Measurements from ENCODE around the gene MRAP2. TPM values are rescaled to one million over a fixed set of nuclear protein-coding genes. Genes with fewer than 3 reads are reported as not detected.

MRAP2 gene, protein sequence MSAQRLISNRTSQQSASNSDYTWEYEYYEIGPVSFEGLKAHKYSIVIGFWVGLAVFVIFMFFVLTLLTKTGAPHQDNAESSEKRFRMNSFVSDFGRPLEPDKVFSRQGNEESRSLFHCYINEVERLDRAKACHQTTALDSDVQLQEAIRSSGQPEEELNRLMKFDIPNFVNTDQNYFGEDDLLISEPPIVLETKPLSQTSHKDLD
- not detected for total RNA-seq

DNA sequence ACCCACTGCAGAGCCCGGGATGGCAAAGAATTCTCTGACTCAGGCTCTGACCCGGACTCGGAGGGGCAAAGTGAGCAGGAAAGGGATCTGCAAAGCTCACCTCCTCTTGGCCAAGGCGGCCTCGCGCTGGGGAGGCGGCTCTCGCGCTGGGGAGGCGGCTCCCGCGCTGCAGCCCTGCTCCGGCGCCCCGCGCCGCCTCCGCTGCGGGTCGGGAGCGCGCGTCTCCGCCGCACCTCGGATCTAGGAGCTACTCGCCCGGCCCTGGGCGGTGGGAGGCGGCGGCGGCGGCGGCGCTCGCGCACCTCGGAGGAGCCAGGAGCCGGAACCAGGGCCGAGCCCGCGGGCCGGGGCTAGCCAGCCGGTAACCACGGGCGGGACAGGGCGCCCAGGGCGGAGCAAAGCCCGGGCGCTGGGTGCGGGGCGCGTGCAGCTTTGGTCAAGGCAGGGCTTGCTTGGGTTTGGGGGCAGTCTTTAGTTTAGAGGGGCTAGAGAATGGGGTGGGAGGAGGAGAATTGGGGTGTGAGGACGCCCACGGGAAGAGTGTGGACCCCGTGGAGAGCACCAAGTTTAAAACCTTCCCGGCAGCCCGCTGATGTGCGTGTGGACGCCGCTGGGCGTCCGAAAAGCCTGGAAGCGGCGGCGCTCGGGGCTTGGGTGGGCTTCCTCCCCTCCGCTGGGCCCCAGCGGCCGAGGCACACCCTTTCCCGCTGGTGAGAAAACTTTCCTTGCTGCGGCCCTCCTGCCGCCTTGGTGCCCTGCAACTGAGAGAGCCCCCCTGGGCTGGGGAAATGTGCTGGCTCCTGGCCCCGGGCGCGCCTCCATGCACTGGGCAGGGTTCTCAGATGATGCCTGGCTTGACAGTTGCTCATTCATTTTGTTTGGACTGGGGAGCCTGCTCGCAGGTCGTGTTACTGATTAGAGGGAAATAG, at the start of gene MRAP2:
Gene MRAP2 (plus strand): TSS at position 250 of the 929 bp plus-strand sequence. CDS start 21,547 bp downstream, outside the sequence.
- ChIA-PET CTCF (no interaction called here), POLR2A (no interaction called here)

DNA sequence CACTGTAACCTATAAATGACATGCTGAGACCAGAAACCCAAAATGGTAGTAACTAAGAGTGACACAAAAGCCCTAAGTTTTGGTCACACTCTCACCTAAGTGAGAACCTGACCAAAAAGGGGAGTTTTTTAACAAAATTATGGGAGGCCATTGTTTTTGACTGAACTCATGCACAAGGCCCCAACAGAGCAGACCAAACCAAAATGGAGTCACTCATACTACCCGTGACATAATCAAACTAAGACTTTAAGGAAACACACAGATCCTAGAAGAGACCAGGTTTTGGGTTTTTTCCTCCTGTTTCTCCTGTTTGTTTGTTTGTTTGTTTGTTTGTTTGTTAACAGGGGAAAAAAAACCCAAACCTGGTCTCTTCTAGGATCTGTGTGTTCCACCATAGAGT, 49.2 kb upstream of the MRAP2 start:
- CTCF ChIA-PET: no interaction called here
- POLR2A ChIA-PET: no interaction called here

DNA sequence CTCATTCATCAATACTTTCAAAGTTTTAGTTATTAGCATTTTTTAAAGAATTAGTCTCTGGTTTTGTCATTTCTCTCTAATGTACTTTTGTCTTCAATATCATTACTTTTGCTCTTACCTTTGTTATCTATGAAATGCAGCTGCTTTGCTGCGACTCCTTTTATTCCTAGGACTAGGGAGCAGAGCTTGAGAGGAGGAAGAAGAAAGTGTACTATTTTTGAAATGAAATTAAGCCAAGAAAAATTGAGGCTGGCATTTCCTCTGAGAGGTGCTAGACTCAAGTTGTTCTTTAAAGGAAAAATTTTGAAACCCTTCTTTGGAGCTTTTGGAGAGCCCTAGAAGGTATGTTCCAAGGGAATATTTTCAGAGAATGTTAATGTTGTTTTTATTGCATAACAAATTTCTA, 48.3 kb upstream of the MRAP2 start:
- CTCF ChIA-PET: no interaction called here
- POLR2A ChIA-PET: no interaction called here

DNA sequence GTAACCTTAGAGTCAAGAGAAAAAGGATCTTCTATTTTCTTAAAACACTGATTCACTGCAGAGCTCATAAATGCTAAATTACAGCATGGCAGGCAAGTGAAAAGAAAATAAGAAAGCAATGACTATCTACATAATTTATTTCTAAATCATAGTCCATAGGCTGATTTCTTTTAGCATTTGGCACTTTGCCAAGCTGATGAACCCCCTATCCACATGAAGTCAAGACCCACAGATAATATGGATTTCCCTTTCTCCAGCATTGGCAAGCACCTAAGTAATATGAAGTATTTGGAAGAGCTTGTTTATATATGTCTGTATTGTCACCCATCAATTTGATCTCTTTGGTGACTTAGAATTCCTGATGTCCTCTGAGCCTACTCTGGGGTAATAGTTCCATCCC, 47.9 kb upstream of the MRAP2 start:
- CTCF ChIA-PET: no interaction called here
- POLR2A ChIA-PET: no interaction called here

DNA sequence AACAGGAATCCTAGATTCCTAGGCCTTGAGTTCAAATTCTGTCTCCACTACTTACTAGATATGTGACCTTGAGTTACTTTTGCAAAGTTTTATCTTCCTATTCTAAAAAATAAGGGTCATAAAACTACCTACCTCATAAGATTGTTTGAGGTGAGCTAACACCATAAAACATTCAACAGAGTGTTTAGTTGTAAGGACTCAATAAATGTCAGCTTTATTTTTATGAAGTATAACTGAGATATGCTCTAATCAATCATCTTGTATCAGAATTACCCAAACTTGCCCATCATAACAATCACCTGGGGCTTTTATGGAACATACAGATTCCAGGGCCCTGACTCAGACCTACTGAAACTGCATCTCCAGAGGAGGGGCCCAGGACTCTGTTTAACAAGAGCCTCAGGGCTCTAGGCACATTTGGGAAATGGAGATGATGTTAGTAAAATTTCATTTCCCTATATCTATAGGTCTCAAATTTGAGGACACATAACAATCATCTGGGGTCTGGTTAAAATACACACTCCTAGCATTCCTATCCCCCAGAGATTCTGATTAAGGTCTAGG, 35.5 kb upstream of the MRAP2 start:
- ChIA-PET POLR2A (no interaction called here), CTCF (no interaction called here)

DNA sequence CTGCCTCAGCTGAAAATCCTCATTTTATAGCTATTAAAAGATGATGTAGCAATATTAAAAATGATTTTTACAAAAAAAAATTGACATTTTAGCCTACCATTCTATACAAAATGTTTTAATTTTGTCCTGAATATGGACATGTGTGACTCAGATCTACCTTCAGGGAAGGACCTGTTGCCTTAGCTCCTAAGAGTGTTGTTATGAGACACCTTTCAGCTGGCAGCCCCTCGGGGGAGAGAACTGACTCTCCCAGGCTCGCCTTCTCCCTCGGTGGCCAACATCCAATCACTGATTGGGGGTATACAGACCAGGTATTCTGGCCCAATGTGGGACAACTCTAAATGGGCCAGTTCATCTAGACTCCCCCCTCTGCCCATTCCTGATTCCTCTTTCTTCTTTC, 32.5 kb upstream of the MRAP2 start:
- POLR2A ChIA-PET: no interaction called here

DNA sequence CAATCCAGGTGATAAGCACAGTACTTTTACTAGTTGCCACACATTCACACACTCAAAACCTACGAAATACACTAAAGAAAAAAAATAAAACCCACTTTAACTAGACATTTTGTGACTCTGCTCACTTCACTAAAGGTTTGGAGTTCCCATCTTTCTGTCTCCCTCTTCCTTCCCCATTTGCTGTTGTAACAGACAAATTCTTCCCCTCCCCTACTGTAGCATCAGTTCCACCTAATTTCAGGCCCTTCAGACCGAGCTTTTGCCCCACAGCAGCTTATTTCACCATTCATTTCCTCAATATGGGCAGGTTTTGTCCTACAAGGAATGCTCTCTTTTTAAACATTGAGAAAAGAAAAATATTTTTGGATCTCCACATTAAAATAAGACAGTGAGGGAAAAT, 31.3 kb upstream of the MRAP2 start:
- ChIA-PET CTCF (no interaction called here), POLR2A (no interaction called here)

More for the DNA sequence above, 32.5 kb upstream of the MRAP2 start:
- CTCF ChIA-PET: no interaction called here

DNA sequence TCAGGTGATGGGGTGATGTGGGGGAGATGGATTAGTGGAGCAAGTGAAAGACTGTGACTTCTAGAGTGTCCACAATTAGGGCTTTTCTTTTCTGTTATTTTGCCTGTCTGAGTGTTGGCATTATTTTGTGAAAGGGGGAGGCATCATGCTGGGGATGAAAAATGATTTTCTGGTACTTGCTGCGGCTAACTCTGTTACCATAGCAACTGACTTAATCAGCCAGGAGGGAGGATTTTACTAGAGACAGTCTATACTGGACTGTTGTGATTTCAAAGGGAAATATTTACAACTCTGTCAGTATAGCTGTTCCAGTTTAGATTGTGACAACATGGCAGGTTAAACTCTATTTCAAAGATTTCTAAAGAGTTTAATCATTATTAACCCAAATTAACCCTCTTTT, 30.4 kb upstream of the MRAP2 start:
- CTCF ChIA-PET: no interaction called here
- POLR2A ChIA-PET: no interaction called here

DNA sequence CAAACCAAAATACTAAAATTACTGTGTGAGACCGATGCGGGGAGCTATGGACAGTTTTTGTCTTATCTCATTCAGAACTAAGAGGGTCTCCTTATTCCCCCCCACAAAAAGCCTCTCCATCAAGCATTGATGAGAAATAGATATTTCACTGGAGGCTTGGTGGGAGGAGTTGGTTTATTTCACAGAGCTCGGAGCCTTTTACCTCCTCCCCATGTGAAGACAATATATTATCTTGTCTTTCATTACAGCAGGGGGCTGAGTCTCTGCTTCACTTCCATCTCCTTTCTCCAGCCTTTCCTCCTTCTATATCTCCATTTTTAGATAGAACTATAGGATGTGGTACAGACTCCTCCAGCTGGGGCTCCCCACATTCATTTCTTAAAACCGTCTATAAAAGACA, 29.9 kb upstream of the MRAP2 start:
- CTCF ChIA-PET: no interaction called here
- POLR2A ChIA-PET: no interaction called here

DNA sequence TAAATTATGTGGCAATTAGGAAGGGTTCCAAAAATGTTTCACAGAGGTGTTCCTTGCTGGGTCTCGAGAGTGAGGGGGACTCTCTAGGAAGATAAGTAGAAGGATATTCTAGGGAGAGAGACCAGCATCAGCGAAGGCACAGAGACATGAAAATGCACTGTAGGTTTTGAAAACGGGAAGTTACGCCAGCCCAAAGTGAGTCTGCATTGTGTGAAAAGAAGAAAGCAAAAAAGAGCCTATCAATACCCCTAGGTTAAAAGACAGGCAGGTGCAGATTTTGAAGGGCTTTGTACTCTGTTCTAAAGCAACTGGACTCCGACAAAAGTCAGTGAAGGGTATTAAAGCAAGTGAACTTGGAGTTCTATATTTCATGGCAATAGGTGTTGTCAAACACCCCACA, 25.7 kb upstream of the MRAP2 start:
- CTCF ChIA-PET: no interaction called here
- POLR2A ChIA-PET: no interaction called here

DNA sequence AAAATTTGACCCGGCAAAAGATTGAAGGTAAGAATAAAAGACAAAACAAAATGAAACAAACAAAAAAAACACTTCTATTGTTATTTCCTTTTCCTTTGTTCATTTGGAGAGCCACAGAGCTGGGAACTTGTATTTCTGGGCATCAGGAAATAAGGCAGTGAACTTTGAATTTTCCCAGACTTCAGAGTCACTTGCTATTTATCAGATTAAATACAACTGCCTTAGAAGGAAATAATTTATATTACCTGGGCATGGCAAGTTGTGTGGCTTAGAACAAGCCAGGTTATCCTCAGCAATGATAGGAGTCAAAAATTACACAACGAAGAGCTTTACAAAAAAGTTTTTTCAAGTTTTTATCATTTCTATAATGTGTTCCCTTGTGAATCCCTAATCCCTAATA, 20.2 kb upstream of the MRAP2 start:
- ChIA-PET POLR2A (no interaction called here), CTCF (no interaction called here)

DNA sequence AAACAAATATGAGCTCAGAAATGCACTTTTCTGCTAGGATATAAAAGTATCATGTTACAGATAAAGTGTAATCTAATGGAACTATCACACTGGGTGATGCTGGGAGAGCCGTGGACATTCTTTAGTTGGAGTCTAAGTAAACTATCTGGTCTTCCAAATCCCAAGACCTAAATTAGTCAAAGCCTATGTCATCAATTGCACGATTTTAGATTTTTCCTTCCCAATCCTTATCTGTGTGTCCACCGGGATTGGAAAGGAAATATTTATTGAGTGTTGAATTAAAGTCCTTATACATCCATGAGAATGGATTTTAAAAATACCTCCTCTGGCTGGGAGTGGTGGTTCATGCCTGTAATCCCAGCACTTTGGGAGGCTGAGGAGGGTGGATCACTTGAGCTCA, 19.6 kb upstream of the MRAP2 start:
- ChIA-PET CTCF (no interaction called here), POLR2A (no interaction called here)

DNA sequence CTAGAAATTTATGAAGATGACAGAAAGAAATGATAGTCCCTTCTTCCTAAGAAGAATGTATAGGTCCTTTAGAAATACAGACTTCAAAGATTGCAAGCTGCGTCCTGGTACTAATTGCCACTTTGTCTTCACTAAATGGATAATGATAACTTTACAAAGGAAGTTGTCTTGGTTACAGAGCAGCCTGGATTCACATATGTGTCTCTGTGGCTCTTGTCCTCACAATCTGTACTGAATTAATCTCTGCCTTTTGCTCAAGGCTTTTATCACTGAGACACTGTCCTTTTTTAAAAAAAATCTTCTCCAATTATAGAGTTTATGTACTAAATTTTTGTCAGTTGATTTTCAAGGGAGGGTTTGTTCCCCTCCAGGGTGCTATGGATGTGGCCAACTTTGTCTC, 17.5 kb upstream of the MRAP2 start:
- ChIA-PET CTCF (no interaction called here), POLR2A (no interaction called here)

DNA sequence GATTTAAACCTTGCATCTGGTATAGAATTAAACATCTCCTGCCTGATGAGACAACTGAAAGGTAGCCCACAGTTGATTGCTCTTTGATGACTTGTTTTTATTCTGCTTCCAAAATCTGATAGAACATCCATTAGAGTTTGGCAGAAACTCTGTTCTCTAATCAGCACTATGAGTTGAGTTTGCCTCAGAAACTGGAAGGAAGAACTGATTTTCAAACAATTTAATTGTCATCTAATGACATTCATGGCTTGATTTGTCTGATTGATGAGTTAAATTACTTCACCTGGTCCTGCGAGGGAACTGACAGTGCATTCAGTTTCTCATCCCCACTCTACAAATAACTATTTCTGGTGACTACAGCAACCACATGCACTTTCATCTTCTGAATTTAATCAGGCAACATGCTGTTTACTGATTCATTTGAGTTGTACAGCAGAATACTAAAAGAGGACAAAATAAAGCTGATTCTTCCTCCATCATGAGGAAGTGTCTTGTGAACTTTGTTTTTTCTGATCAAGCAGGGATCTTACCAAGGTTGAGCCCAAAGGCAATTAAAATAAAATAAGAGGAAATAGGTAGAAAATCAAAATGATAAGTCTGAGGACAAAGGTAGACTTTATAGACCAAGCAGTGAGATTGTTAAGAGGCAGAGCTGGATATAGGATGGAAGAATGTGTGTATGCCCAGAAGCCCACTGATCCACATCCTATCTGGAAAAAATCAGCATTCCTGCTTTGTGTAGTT, 15.7 kb upstream of the MRAP2 start:
- ChIA-PET CTCF (no interaction called here), POLR2A (no interaction called here)

DNA sequence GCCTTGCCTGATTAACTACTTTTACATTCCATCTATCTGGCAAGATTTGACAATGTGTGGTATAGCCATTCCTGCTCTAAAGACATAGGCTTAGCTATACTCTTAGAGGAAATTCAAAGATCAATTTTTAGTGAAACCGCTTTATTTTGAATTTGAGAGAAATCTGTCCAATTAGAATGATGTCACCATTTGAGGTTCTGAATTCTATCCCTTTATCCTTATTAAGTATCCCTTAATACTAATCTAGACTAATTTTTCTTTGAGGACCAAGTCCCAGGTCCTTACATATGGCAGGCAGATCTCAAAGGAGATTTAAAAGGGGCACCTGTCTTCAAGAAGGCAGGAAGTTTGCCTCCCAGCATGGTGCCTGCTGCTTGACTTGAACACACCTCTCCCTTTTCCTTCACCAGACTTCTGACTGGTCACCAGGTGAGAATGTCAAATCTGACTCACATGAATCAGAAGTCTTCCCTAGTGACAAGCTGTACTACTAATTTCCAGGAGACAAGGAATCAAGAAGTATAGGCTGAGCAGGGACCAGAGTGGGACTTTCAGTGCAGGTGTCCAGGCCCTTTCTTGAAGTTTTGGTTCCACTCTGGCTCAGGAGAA, 15.0 kb upstream of the MRAP2 start:
- ChIA-PET CTCF (no interaction called here), POLR2A (no interaction called here)

DNA sequence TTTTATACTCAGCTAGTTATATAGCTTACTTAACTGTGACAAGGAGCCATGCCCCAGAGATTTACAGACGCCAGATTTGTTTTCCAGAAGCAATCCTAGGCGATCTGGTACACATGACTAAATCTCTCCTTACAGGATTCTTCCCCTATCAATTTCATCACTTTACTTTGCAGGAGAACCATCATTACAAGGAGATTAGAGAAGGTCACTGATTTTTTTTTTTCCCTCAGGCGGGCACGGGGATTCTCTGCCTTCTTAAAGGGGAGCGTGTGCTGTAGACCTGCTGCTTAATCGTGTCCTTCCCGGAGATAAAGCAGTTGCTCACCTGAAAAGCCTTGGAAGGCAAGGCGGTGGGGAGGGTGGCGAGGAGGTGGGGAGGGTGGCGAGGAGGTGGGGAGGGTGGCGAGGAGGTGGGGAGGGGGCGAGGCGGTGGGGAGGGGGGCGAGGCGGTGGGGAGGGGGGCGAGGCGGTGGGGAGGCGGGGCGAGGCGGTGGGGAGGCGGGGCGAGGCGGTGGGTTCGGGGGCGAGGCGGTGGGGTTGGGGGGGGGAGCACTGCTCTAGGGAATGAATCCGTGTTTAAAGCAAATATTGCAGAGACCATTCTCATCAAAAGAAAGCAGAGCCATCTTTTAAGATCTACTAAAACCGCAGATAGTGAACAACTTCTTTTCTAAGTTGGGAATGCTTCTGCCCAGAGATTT, 14.3 kb upstream of the MRAP2 start:
- CTCF ChIA-PET: no interaction called here
- POLR2A ChIA-PET: no interaction called here

DNA sequence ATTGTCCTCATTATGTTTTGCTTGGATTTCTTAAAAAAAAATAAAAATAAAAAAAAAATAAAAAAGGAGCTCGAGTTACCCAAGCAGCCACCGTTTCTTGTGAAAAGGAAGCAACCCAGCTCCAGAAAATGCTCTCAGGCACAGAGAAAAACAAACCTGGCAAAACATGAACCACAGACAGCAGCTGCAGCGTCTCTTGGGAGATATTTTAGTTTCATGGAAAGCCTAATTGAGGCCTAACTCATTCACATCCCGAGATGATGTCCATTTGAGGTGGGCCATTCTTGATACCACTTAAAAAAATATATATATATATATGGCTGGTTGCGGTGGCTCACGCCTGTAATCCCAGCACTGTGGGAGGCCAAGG, 13.7 kb upstream of the MRAP2 start:
- ChIA-PET POLR2A (no interaction called here), CTCF (no interaction called here)

DNA sequence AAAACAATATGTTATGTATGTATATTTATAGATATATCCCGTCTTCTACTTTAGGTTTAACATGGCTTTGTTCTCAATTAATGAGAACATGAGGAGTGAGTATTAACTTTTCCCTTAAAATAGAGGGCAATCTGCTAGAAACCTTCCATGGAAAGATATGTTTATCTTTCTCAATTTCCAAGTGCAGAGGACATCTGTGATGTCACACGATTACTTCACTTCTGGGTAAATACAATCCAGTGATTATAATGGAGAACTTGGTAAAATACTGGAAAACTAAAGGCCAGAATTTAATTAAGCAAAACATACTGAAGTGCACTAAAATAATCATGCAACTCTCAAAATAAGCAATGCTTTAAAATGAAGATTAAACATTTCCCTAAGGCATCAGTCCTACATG, 11.9 kb upstream of the MRAP2 start:
- ChIA-PET CTCF (no interaction called here), POLR2A (no interaction called here)

DNA sequence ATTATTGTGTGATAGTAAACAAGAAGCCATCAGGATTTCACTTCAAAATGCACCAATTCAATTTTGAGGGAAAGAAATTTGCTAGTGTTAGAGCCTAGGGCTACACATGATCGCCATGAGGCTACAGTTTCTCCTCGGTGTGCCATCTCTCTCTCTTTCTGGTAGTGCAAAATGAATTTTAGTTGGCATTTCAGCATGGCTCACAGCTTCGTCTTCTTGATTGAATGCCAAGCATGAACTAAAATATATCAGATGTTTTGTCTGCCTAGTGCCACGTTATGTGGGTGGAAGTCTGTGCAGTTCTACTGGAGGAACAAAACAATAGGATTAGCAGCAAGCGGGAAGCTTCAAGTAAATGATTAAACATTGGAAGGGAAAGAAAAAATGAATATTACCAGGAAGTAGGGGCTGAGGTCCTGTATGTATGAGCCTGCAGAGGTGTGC, 6.8 kb upstream of the MRAP2 start:
- POLR2A ChIA-PET: no interaction called here
- CTCF ChIA-PET: no interaction called here

All from activated CD8-positive, alpha-beta memory T cell treated with anti-CD3 and anti-CD28 coated beads for 36 hours (primary cell).